NOMO-1 treated with DMSO at 0.1 percent for 48 hours (cell line): ENCODE measurements around the gene SLC12A4.
"Not testable (repeated sequence)": the region's sequence is repeated elsewhere in the genome, so short reads cannot be mapped to it uniquely, and the experiment has no call there.

Experiments used
- DNase-seq: peaks from one replicate; lab custom pipeline; 2025; ENCODE audit not compliant: unreplicated experiment; lab: John Stamatoyannopoulos, UW

SLC12A4 gene

GRCh38 chr16:67988675-67989074 lies 20.2 kb upstream of the SLC12A4 start:
- DNase-seq = no peak

GRCh38 chr16:67987460-67988160 lies 19.2 kb upstream of the SLC12A4 start:
- no peak for DNase-seq

GRCh38 chr16:67986949-67987348 lies 18.5 kb upstream of the SLC12A4 start:
- no peak for DNase-seq

GRCh38 chr16:67982011-67982696 lies 13.7 kb upstream of the SLC12A4 start:
- DNase-seq = no peak

- DNase-seq = peak; percentile 17
These were observed 11.7 kb upstream of the SLC12A4 start, which contains the start of gene DPEP3 for GRCh38 chr16:67979955-67980678. TSS of gene DPEP3 (minus strand) at chr16:67980499. CDS start at chr16:67980380, 119 bp downstream.

- no peak for DNase-seq
These were observed 9.2 kb upstream of the SLC12A4 start for GRCh38 chr16:67977469-67978227.

- DNase-seq = no peak
These were observed 8.6 kb upstream of the SLC12A4 start for GRCh38 chr16:67977005-67977404.

- no peak for DNase-seq
These were observed 7.8 kb upstream of the SLC12A4 start for GRCh38 chr16:67976205-67976604.

- DNase-seq = no peak
These were observed 7.1 kb upstream of the SLC12A4 start for GRCh38 chr16:67975321-67976105.

GRCh38 chr16:67972285-67972684 lies 3.8 kb upstream of the SLC12A4 start:
- not testable (repeated sequence) for DNase-seq

- DNase-seq = no peak
These were observed 2.7 kb upstream of the SLC12A4 start for GRCh38 chr16:67971111-67971510.

GRCh38 chr16:67969254-67970039 lies 1.0 kb upstream of the SLC12A4 start:
- peak; percentile 23 for DNase-seq

- peak; percentile 38 for DNase-seq
These were observed 458 bp downstream of the SLC12A4 start for GRCh38 chr16:67967958-67968399.

- no peak for DNase-seq
These were observed 1.1 kb downstream of the SLC12A4 start for GRCh38 chr16:67967183-67967957.

- DNase-seq = peak; percentile 49
These were observed 1.8 kb downstream of the SLC12A4 start for GRCh38 chr16:67966549-67967182.

- no peak for DNase-seq
These were observed 2.5 kb downstream of the SLC12A4 start for GRCh38 chr16:67965668-67966548.

- DNase-seq = no peak
These were observed 3.8 kb downstream of the SLC12A4 start for GRCh38 chr16:67964477-67965131.
